GM12878 (cell line): ENCODE results near the gene TOP3A. TPM values are rescaled to one million over a fixed set of nuclear protein-coding genes. Genes with fewer than 3 reads are reported as not detected.

Source experiments
- ATAC-seq: fragments of 200-7000 bp; cut with Tn5 transposase; 3 replicates; pipeline ENCODE4 v1.9.1; 2020; ENCODE audit warnings: mild to moderate bottlenecking, moderate library complexity
- BruUV-seq: library from RNA; stranded (reverse); fragments of 400-500 nt; replicated peaks from 2 replicates; lab custom pipeline; 2021; lab: Mats Ljungman, UMichigan
- CTCF ChIA-PET: fragments of 300-600 bp; sonication (Branson Sonifier 250); formaldehyde crosslinking; extraction: SDS; loops from one replicate; lab custom pipeline; 2021; ENCODE audit warnings: inconsistent platforms; lab: Yijun Ruan, JAX
- POLR2A ChIA-PET: fragments of 350-600 bp; formaldehyde crosslinking; extraction: SDS; loops from one replicate; lab custom pipeline; 2021; ENCODE audit warnings: inconsistent platforms; lab: Charles Lee
- RAD21 ChIA-PET: fragments of 300-600 bp; sonication (Branson Sonifier 250); formaldehyde crosslinking; loops from one replicate; lab custom pipeline; 2023; ENCODE audit warnings: antibody characterized with exemption; ENCODE audit not compliant: unreplicated experiment; lab: Charles Lee
- SMC1A ChIA-PET: fragments of 300-600 bp; sonication (Branson Sonifier 250); formaldehyde crosslinking; loops from one replicate; lab custom pipeline; 2023; ENCODE audit not compliant: unreplicated experiment, uncharacterized antibody; lab: Charles Lee
- DNase-seq: peaks from one replicate; pipeline ENCODE4 v3.0.0-alpha.2; 2011; ENCODE audit warnings: low read depth, low spot score
- FAIRE-seq: peaks from 3 replicates; lab custom pipeline; 2011; peaks lifted over from hg19 to GRCh38; lab: Jason Lieb, UNC
- H2AFZ ChIP-seq: 2 replicates; pipeline ENCODE4 v1.6.0; 2011; ENCODE audit warnings: low read depth, low read length, control low read depth; ENCODE audit not compliant: control insufficient read depth
- H3K27ac ChIP-seq: 2 replicates; pipeline ENCODE4 v1.5.1; 2011; ENCODE audit warnings: control low read depth; ENCODE audit not compliant: control insufficient read depth, insufficient read depth
- H3K27me3 ChIP-seq, 2 experiments: replicated peaks in 1 of 2; 2 replicates each; pipeline versions ENCODE4 v1.6.0 to v1.6.1; 2011; ENCODE audit warnings: low read length in 1 of 2; ENCODE audit not compliant: control insufficient read depth in 2 of 2, insufficient read depth in 2 of 2
- H3K36me3 ChIP-seq, 2 experiments: 2 replicates each; pipeline ENCODE4 v1.5.1; 2011; ENCODE audit warnings: low read length in 1 of 2; ENCODE audit not compliant: control insufficient read depth in 2 of 2, insufficient read depth in 2 of 2
- H3K4me1 ChIP-seq: 2 replicates; pipeline ENCODE4 v1.6.1; 2011; ENCODE audit warnings: mild to moderate bottlenecking, low read length, moderate library complexity, mixed read lengths; ENCODE audit not compliant: control insufficient read depth, insufficient read depth
- H3K4me2 ChIP-seq: 2 replicates; pipeline ENCODE4 v1.6.0; 2011; ENCODE audit warnings: control low read depth; ENCODE audit not compliant: control insufficient read depth, insufficient read depth
- H3K4me3 ChIP-seq: fragments of 200-600 bp; sonication (generic); 2 replicates; pipeline ENCODE4 v1.5.1; 2016
- H3K79me2 ChIP-seq: 2 replicates; pipeline ENCODE4 v1.6.0; 2011; ENCODE audit warnings: low read length; ENCODE audit not compliant: control insufficient read depth, insufficient read depth
- H3K9ac ChIP-seq: 2 replicates; pipeline ENCODE4 v1.8.0; 2011; ENCODE audit warnings: low read length, control low read depth, mixed read lengths; ENCODE audit not compliant: control insufficient read depth, insufficient read depth
- H3K9me3 ChIP-seq: replicated peaks from 3 replicates; pipeline ENCODE4 v1.5.1; 2011; ENCODE audit warnings: mild to moderate bottlenecking, low read length; ENCODE audit not compliant: control insufficient read depth, insufficient read depth
- H4K20me1 ChIP-seq: 2 replicates; pipeline ENCODE4 v1.6.0; 2011; ENCODE audit not compliant: control insufficient read depth, insufficient read depth
- BCL11A ChIP-seq: IDR thresholded peaks from 2 replicates; pipeline ENCODE4 v1.6.1; 2011; ENCODE audit warnings: low read depth, low read length
- CBX3 ChIP-seq: fragments of 200-600 bp; sonication (generic); IDR thresholded peaks from 2 replicates; pipeline ENCODE4 v1.6.1; 2016; ENCODE audit warnings: low read depth, borderline replicate concordance
- CHD1 ChIP-seq: IDR thresholded peaks from 2 replicates; pipeline ENCODE4 v1.6.1; 2012; ENCODE audit warnings: low read depth, low read length, improper control_type of control experiment
- CREB1 ChIP-seq: IDR thresholded peaks from 2 replicates; pipeline ENCODE4 v1.6.1; 2012; ENCODE audit warnings: low read depth, mild to moderate bottlenecking, inconsistent platforms
- CREM ChIP-seq: IDR thresholded peaks from 2 replicates; pipeline ENCODE4 v1.6.1; 2014; ENCODE audit warnings: antibody characterized with exemption, low read depth
- EP300 ChIP-seq, 2 experiments: fragments of 150-350 bp in 1 of 2; IDR thresholded peaks; 2 replicates each; pipeline ENCODE4 v1.6.1; 2011 to 2012; ENCODE audit warnings: low read depth in 2 of 2, low read length in 2 of 2, borderline replicate concordance in 1 of 2, improper control_type of control experiment in 1 of 2, inconsistent platforms in 1 of 2; ENCODE audit not compliant: control insufficient read depth in 1 of 2
- ESRRA ChIP-seq: IDR thresholded peaks from 2 replicates; pipeline ENCODE4 v1.6.1; 2012; ENCODE audit warnings: mild to moderate bottlenecking, low read length, improper control_type of control experiment
- IRF3 ChIP-seq: fragments of 450-650 bp; IDR thresholded peaks from 2 replicates; pipeline ENCODE4 v1.6.1; 2014; ENCODE audit warnings: mild to moderate bottlenecking
- KAT2A ChIP-seq: conservative IDR thresholded peaks from 2 replicates; pipeline ENCODE4 v1.6.1; 2011; ENCODE audit warnings: low read depth, low read length; ENCODE audit not compliant: control insufficient read depth
- MXI1 ChIP-seq: fragments of 150-350 bp; IDR thresholded peaks from 2 replicates; pipeline ENCODE4 v1.6.1; 2011; ENCODE audit warnings: low read depth, mild to moderate bottlenecking, inconsistent platforms, low read length, improper control_type of control experiment
- MYC ChIP-seq: IDR thresholded peaks from 2 replicates; pipeline ENCODE4 v1.6.1; 2011; ENCODE audit warnings: mild to moderate bottlenecking, low read length, moderate library complexity, inconsistent platforms; ENCODE audit not compliant: insufficient read depth, insufficient replicate concordance, insufficient read length, severe bottlenecking
- NBN ChIP-seq: fragments of 450-650 bp; IDR thresholded peaks from 2 replicates; pipeline ENCODE4 v1.6.1; 2016
- NR2C2 ChIP-seq: IDR thresholded peaks from 2 replicates; pipeline ENCODE4 v1.6.1; 2011; ENCODE audit warnings: borderline replicate concordance, low read depth; ENCODE audit not compliant: control insufficient read depth, insufficient read length
- POLR2AphosphoS5 ChIP-seq: IDR thresholded peaks from 2 replicates; pipeline ENCODE4 v1.6.1; 2011; ENCODE audit warnings: mild to moderate bottlenecking, low read length, inconsistent platforms
- RFX5 ChIP-seq: IDR thresholded peaks from 2 replicates; pipeline ENCODE4 v1.6.1; 2011; ENCODE audit warnings: low read depth, low read length, improper control_type of control experiment
- SMAD5 ChIP-seq: IDR thresholded peaks from 2 replicates; pipeline ENCODE4 v1.6.1; 2016; ENCODE audit warnings: antibody characterized with exemption, low read depth
- SP1 ChIP-seq: IDR thresholded peaks from one replicate; pipeline ENCODE4 v1.6.1; 2011; ENCODE audit warnings: low read depth, low read length
- STAT3 ChIP-seq: IDR thresholded peaks from 2 replicates; pipeline ENCODE4 v1.6.1; 2011; ENCODE audit warnings: low read depth, low read length, improper control_type of control experiment
- SUZ12 ChIP-seq: fragments of 200-600 bp; sonication (generic); IDR thresholded peaks from one replicate; pipeline ENCODE4 v1.6.1; 2018; ENCODE audit warnings: antibody characterized with exemption, mild to moderate bottlenecking; ENCODE audit not compliant: unreplicated experiment
- TARDBP ChIP-seq: IDR thresholded peaks from 2 replicates; pipeline ENCODE4 v1.6.1; 2016; ENCODE audit warnings: borderline replicate concordance
- TBL1XR1 ChIP-seq: IDR thresholded peaks from 2 replicates; pipeline ENCODE4 v1.6.1; 2012; ENCODE audit warnings: low read depth, low read length, improper control_type of control experiment
- ZNF592 ChIP-seq: fragments of 450-650 bp; IDR thresholded peaks from 2 replicates; pipeline ENCODE4 v1.6.1; 2017; ENCODE audit warnings: mild to moderate bottlenecking, moderate library complexity
- WGBS: methylation state at CpG from one replicate; pipeline ENCODE4 v1.1.6; 2016; ENCODE audit warnings: low lambda C conversion rate; ENCODE audit not compliant: insufficient replicate concordance, insufficient coverage; ENCODE audit errors: missing lambda C conversion rate; 5-methylcytosine and 5-hydroxymethylcytosine counted together
- in situ Hi-C: fragments of 300-500 bp; cut with MboI; formaldehyde crosslinking; loops from 9 replicates; pipeline ENCODE4 v1.14.3; 2018; ENCODE audit warnings: mixed read lengths
- intact Hi-C: fragments of 100-400 bp; cut with micrococcal nuclease; formaldehyde crosslinking; loops from one replicate; pipeline ENCODE4 v1.14.2; 2022; ENCODE audit not compliant: unreplicated experiment
- polyA plus RNA-seq, 11 experiments: library from polyadenylated mRNA; depleted of rRNA in 4 of 11; unstranded in 6 of 11; stranded (reverse) in 5 of 11; fragments of >200 nt; fragmentation: Nextera tagmentation in 4 of 11; fragmentation: Illumina TruSeq in 1 of 11; extraction: Ambion mirVana in 4 of 11; extraction: Trizol in 1 of 11; gene quantifications; 1 replicate in 1 of 11; 2 replicates in 10 of 11; pipeline versions ENCODE4 v1.2.1 to v1.2.3, GENCODE V29; 2011 to 2016; ENCODE audit warnings: inconsistent platforms in 2 of 11, missing spikeins in 2 of 11, low read depth in 1 of 11
- total RNA-seq, 4 experiments: library from RNA; depleted of rRNA in 3 of 4; stranded (reverse); fragments of >200 nt in 3 of 4; fragmentation: Illumina TruSeq in 1 of 4; extraction: Trizol in 1 of 4; gene quantifications; 2 replicates each; pipeline versions ENCODE4 v1.2.1 to v1.2.3, GENCODE V29; 2013 to 2021

The TOP3A gene
- total and polyA plus RNA-seq, 10 of the 15 experiments (the other 5 are each of a cell fraction or from before 2014, with no cell fraction given), result 4.2 to 51.9 (median 31.8) TPM

- TF ChIP-seq ZNF592 (no peak), KAT2A (no peak), ESRRA (no peak), CHD1 (no peak), BCL11A (no peak), CREM (no peak), RFX5 (no peak), MXI1 (no peak), CBX3 (no peak), NBN (no peak), SMAD5 (no peak)
Observed at GRCh38 chr17:18326572-18326971, 11.8 kb upstream of the TOP3A start (continued).

- H3K4me2 ChIP-seq, result peak overlapping the region; percentile 27; the same call in 1 of the 2 replicates
- TF ChIP-seq NR2C2, result no peak
- TF ChIP-seq SP1, result no peak
- TF ChIP-seq IRF3, result no peak
- no peak for TF ChIP-seq SUZ12
- TF ChIP-seq ESRRA, result no peak
- TF ChIP-seq TARDBP, result no peak
- no peak for TF ChIP-seq MYC
- TF ChIP-seq TBL1XR1, result no peak
- TF ChIP-seq CREB1, result no peak
- no peak for TF ChIP-seq POLR2AphosphoS5
- no peak for TF ChIP-seq EP300 (IDR thresholded peaks at IDR 0.05; ENCODE audit: borderline replicate concordance in 1 of 2, control insufficient read depth in 1 of 2, low read depth in 2 of 2, low read length in 2 of 2)
- no peak for TF ChIP-seq STAT3
Observed at GRCh38 chr17:18326039-18326438, 11.2 kb upstream of the TOP3A start.

More at GRCh38 chr17:18326039-18326438, 11.2 kb upstream of the TOP3A start:
- Histone ChIP-seq H3K79me2 (peaks cover 1% of the 10 kb centered on the region; the same call in 1 of the 2 replicates), H3K4me3 (no peak overlapping the region), H3K36me3 (peaks cover 2 to 23% of the 10 kb centered on the region in 2 experiments; a peak in 3 of 4 replicates), H3K27ac (peak overlapping the region; percentile 57), H3K9me3 (peaks cover 3% of the 10 kb centered on the region; the same call in 2 of the 3 replicates), H4K20me1 (no peaks in the 10 kb centered on the region; the same call in 1 of the 2 replicates), H3K4me1 (peaks cover 23% of the 10 kb centered on the region), H2AFZ (no peak overlapping the region), H3K27me3 (no peaks in the 10 kb centered on the region), H3K9ac (no peak overlapping the region; the same call in 1 of the 2 replicates)
- no peak for DNase-seq
- in situ Hi-C loops (no loop called here), intact Hi-C loops (no loop called here)
- CTCF ChIA-PET, result interaction anchor here (0.9 kb wide), 1 partner anchor 39 kb away, joined by 3 read pairs; no protein-coding TSS in a partner anchor
- no peak for FAIRE-seq
- POLR2A ChIA-PET, result no interaction called here
- no TSS peak for BruUV-seq
- RAD21 ChIA-PET, result no interaction called here
- WGBS, result 100% methylated on average over 2 of the region's 2 CpGs
- SMC1A ChIA-PET, result no interaction called here
- peak; percentile 70 for ATAC-seq
